Adrenal gland (tissue), 12 donors: ENCODE results near the gene SPECC1L. TPM values are rescaled to one million over a fixed set of nuclear protein-coding genes. Genes with fewer than 3 reads are reported as not detected.

ENCODE experiments used
- DNase-seq, 7 donors: peaks; one replicate each; pipeline ENCODE4 v3.0.0-alpha.2; 2019 to 2020
- H3K27ac ChIP-seq, 5 donors: fragments of 200-600 bp; sonication (generic) in 4 of 5; 1 replicate in 3 of 5; 2 replicates in 2 of 5; pipeline versions ENCODE4 v1.5.1 to v1.8.0; 2016 to 2020; ENCODE audit warnings: mild to moderate bottlenecking in 1 of 5
- H3K27me3 ChIP-seq: fragments of 200-600 bp; 2 replicates; pipeline ENCODE4 v1.8.0; 2021
- H3K36me3 ChIP-seq, 2 donors: fragments of 200-600 bp; replicated peaks in 1 of 2; 1 replicate in 1 of 2; 2 replicates in 1 of 2; pipeline versions ENCODE4 v1.5.1 to v1.8.0; 2018 to 2022
- H3K4me1 ChIP-seq, 2 donors: fragments of 200-600 bp; replicated peaks in 1 of 2; 1 replicate in 1 of 2; 2 replicates in 1 of 2; pipeline versions ENCODE4 v1.5.1 to v1.8.0; 2018 to 2021
- H3K4me3 ChIP-seq, 4 donors: fragments of 200-600 bp; sonication (generic) in 3 of 4; one replicate each; pipeline ENCODE4 v1.5.1; 2016 to 2018
- H3K9me3 ChIP-seq, 3 donors: fragments of 200-600 bp; sonication (generic) in 1 of 3; replicated peaks in 1 of 3; 1 replicate in 2 of 3; 2 replicates in 1 of 3; pipeline versions ENCODE4 v1.5.1 to v1.8.0; 2016 to 2021
- CTCF ChIP-seq, 6 experiments: fragments of 450-650 bp in 4 of 6; fragments of 200-600 bp in 2 of 6; sonication (generic) in 1 of 6; IDR thresholded peaks; 1 replicate in 5 of 6; 2 replicates in 1 of 6; pipeline versions ENCODE4 v1.5.1 to v1.8.0; 2016 to 2021; ENCODE audit warnings: antibody characterized with exemption in 6 of 6, mild to moderate bottlenecking in 2 of 6, moderate library complexity in 1 of 6
- POLR2A ChIP-seq, 2 donors: fragments of 450-650 bp; IDR thresholded peaks; one replicate each; pipeline ENCODE4 v1.6.1; 2017; ENCODE audit warnings: antibody characterized with exemption in 2 of 2, mild to moderate bottlenecking in 2 of 2, moderate library complexity in 1 of 2
- WGBS, 4 donors: extraction: QIAGEN DNeasy Blood & Tissue Kit in 2 of 4; methylation state at CpG; one replicate each; pipeline versions ENCODE4 v1.1.5 to v1.1.7; 2013 to 2017; 5-methylcytosine and 5-hydroxymethylcytosine counted together
- intact Hi-C, 2 donors: fragments of 100-400 bp; cut with DNase I; formaldehyde crosslinking; loops; one replicate each; pipeline versions ENCODE4 v1.14.1 to v1.15.0; 2022 to 2023
- polyA plus RNA-seq, 3 donors: library from polyadenylated mRNA; stranded (reverse); fragments of 200-250 nt in 2 of 3; fragments of 350-450 nt in 1 of 3; fragmentation: Illumina TruSeq in 1 of 3; extraction: RNeasy Lipid Tissue Mini Kit (QIAGEN cat#74804) in 1 of 3; gene quantifications; one replicate each; pipeline ENCODE4 v1.2.3, GENCODE V29; 2013 to 2014
- total RNA-seq, 9 donors: library from RNA; depleted of rRNA in 4 of 9; stranded (reverse); fragments of >200 nt in 4 of 9; fragments of 120-200 nt in 1 of 9; fragmentation: NEBNext Ultra II Directional in 1 of 9; extraction: Animal tissue kit (Norgen Biotek cat#: 25700) in 1 of 9; gene quantifications; one replicate each; pipeline versions ENCODE4 v1.1.0 to v1.2.4, GENCODE V29; 2013 to 2023
- donor health status: healthy with polysubstance abuse.
- donor health status: Bipolar disorder and iron deficiency.
- donor health status: DM: yes; HTN: yes; CAD: no.
- donor health status: DM: no; HTN: no; CAD: no.
- donor health status: DM: no; HTN: no; CAD: no.
- donor health status: DM: yes; HTN: yes; CAD: no.

Gene SPECC1L
- total and polyA plus RNA-seq, 12 donors = 7.2 to 121 (median 43.5) TPM

- Histone ChIP-seq H3K27me3 (no peaks in the 10 kb centered on the region), H3K4me1 (peaks cover 14 to 43% of the 10 kb centered on the region in 2 donors), H3K9me3 (no peaks in the 10 kb centered on the region), H3K4me3 (no peak overlapping the region), H3K36me3 (no peaks in the 10 kb centered on the region), H3K27ac (peak overlapping the region in 4 of 5 donors; percentile 37 to 89 (median 70))
- WGBS, 4 donors = 58 to 69% (median 64%) methylated on average over 11 to 16 of the region's 16 CpGs
- peak in 6 of 7 donors; percentile 48 to 85 (median 52) for DNase-seq
- intact Hi-C loops = no loop called here
- TF ChIP-seq POLR2A (IDR thresholded peaks at IDR 0.05) (no peak), CTCF (IDR thresholded peaks at IDR 0.05) (no peak)
Observed at GRCh38 chr22:24434471-24435322, 164.1 kb downstream of the SPECC1L start.

GRCh38 chr22:24435323-24435645, 164.7 kb downstream of the SPECC1L start:
- no peaks in the 10 kb centered on the region for H3K36me3 ChIP-seq
- H3K27me3 ChIP-seq = no peaks in the 10 kb centered on the region
- WGBS, 4 donors = 76 to 83% (median 80%) methylated on average over 2 of the region's 2 CpGs
- peak overlapping the region in 4 of 5 donors; percentile 26 to 89 (median 70) for H3K27ac ChIP-seq
- peaks cover 14 to 43% of the 10 kb centered on the region in 2 donors for H3K4me1 ChIP-seq
- no peak for DNase-seq
- TF ChIP-seq CTCF (IDR thresholded peaks at IDR 0.05) = no peak
- TF ChIP-seq POLR2A (IDR thresholded peaks at IDR 0.05) = no peak
- H3K9me3 ChIP-seq = no peaks in the 10 kb centered on the region
- intact Hi-C loops = no loop called here
- no peak overlapping the region for H3K4me3 ChIP-seq

- WGBS, 4 donors = 48 to 76% (median 71%) methylated on average over 10 to 13 of the region's 13 CpGs
- no peak overlapping the region for H3K4me3 ChIP-seq
- peak in 5 of 7 donors; percentile 12 to 81 (median 45) for DNase-seq
- H3K4me1 ChIP-seq = peaks cover 14 to 45% of the 10 kb centered on the region in 2 donors
- no peak for TF ChIP-seq CTCF (IDR thresholded peaks at IDR 0.05)
- no peak for TF ChIP-seq POLR2A (IDR thresholded peaks at IDR 0.05)
- intact Hi-C loops = no loop called here
- peak overlapping the region in 4 of 5 donors; percentile 31 to 89 (median 70) for H3K27ac ChIP-seq
- H3K36me3 ChIP-seq = no peaks in the 10 kb centered on the region
- no peaks in the 10 kb centered on the region for H3K9me3 ChIP-seq
- H3K27me3 ChIP-seq = no peaks in the 10 kb centered on the region
Observed at GRCh38 chr22:24435861-24436371, 165.3 kb downstream of the SPECC1L start.

GRCh38 chr22:24436553-24436952, 165.9 kb downstream of the SPECC1L start:
- intact Hi-C loops = no loop called here
- peaks cover 17 to 51% of the 10 kb centered on the region in 2 donors for H3K4me1 ChIP-seq
- no peak for DNase-seq
- H3K9me3 ChIP-seq = no peaks in the 10 kb centered on the region
- H3K27me3 ChIP-seq = no peaks in the 10 kb centered on the region
- no peak for TF ChIP-seq CTCF (IDR thresholded peaks at IDR 0.05)
- no peak for TF ChIP-seq POLR2A (IDR thresholded peaks at IDR 0.05)
- peak overlapping the region in 4 of 5 donors; percentile 31 to 89 (median 70) for H3K27ac ChIP-seq
- no peak overlapping the region for H3K4me3 ChIP-seq
- H3K36me3 ChIP-seq = no peaks in the 10 kb centered on the region
- 86 to 91% (median 89%) methylated on average over 3 of the region's 3 CpGs for WGBS, 4 donors
